H9 (cell line): Measurements from ENCODE around the gene STK10. TPM values are rescaled to one million over a fixed set of nuclear protein-coding genes. Genes with fewer than 3 reads are reported as not detected.

Experiments
- DNase-seq: peaks from one replicate; pipeline ENCODE4 v3.0.0-alpha.2; 2017
- H2AFZ ChIP-seq: one replicate; pipeline ENCODE4 v1.6.1; 2013; ENCODE audit warnings: mild to moderate bottlenecking, low read length, control low read depth, moderate library complexity
- H2AK5ac ChIP-seq: 2 replicates; pipeline ENCODE4 v1.6.1; 2013; ENCODE audit warnings: low read length, control low read depth, mixed read lengths; ENCODE audit not compliant: insufficient read length
- H2BK120ac ChIP-seq: one replicate; pipeline ENCODE4 v1.6.1; 2013; ENCODE audit warnings: low read depth, mild to moderate bottlenecking, low read length, control low read depth, inconsistent platforms; ENCODE audit not compliant: poor library complexity, severe bottlenecking
- H2BK12ac ChIP-seq: 2 replicates; pipeline ENCODE4 v1.6.1; 2013; ENCODE audit warnings: low read length, control low read depth, mixed read lengths, low read depth; ENCODE audit not compliant: insufficient read length
- H2BK15ac ChIP-seq: 2 replicates; pipeline ENCODE4 v1.6.1; 2013; ENCODE audit warnings: low read depth, low read length, control low read depth
- H2BK20ac ChIP-seq: one replicate; pipeline ENCODE4 v1.6.1; 2013; ENCODE audit warnings: low read depth, mild to moderate bottlenecking, low read length, control low read depth, inconsistent platforms; ENCODE audit not compliant: poor library complexity, severe bottlenecking
- H2BK5ac ChIP-seq: 2 replicates; pipeline ENCODE4 v1.6.1; 2013; ENCODE audit warnings: low read length, control low read depth, mixed read lengths; ENCODE audit not compliant: insufficient read length
- H3K14ac ChIP-seq: 2 replicates; pipeline ENCODE4 v1.6.1; 2013; ENCODE audit warnings: low read length, control low read depth; ENCODE audit not compliant: insufficient read depth
- H3K18ac ChIP-seq: 2 replicates; pipeline ENCODE4 v1.6.1; 2013; ENCODE audit warnings: low read depth, mild to moderate bottlenecking, mixed read lengths, low read length, control low read depth; ENCODE audit not compliant: insufficient read length
- H3K23ac ChIP-seq: 2 replicates; pipeline ENCODE4 v1.6.1; 2013; ENCODE audit warnings: low read length, control low read depth, mixed read lengths, low read depth; ENCODE audit not compliant: insufficient read length
- H3K23me2 ChIP-seq: 2 replicates; pipeline ENCODE4 v1.6.1; 2013; ENCODE audit warnings: low read depth, mild to moderate bottlenecking, mixed read lengths, low read length, control low read depth; ENCODE audit not compliant: insufficient read length, poor library complexity, severe bottlenecking
- H3K27ac ChIP-seq: 2 replicates; pipeline ENCODE4 v1.5.1; 2013; ENCODE audit warnings: low read length, control low read depth, mixed read lengths, low read depth; ENCODE audit not compliant: insufficient read length
- H3K27me3 ChIP-seq: 2 replicates; pipeline ENCODE4 v1.6.1; 2013; ENCODE audit warnings: low read length, control low read depth, inconsistent platforms; ENCODE audit not compliant: insufficient read depth
- H3K4ac ChIP-seq: 2 replicates; pipeline ENCODE4 v1.6.1; 2013; ENCODE audit warnings: low read depth, mild to moderate bottlenecking, control low read depth, inconsistent platforms, low read length, moderate library complexity
- H3K4me1 ChIP-seq: 2 replicates; pipeline ENCODE4 v1.6.1; 2013; ENCODE audit warnings: low read length, control low read depth, inconsistent platforms; ENCODE audit not compliant: insufficient read depth
- H3K4me2 ChIP-seq: 2 replicates; pipeline ENCODE4 v1.6.1; 2013; ENCODE audit warnings: low read length, control low read depth, mixed read lengths; ENCODE audit not compliant: insufficient read length, insufficient read depth
- H3K56ac ChIP-seq: 2 replicates; pipeline ENCODE4 v1.6.1; 2013; ENCODE audit warnings: low read depth, mild to moderate bottlenecking, mixed read lengths, low read length, control low read depth; ENCODE audit not compliant: insufficient read length
- H3K79me1 ChIP-seq: 2 replicates; pipeline ENCODE4 v1.6.1; 2013; ENCODE audit warnings: low read depth, mild to moderate bottlenecking, moderate library complexity, low read length, control low read depth, inconsistent platforms; ENCODE audit not compliant: insufficient read depth, poor library complexity, severe bottlenecking
- H3K79me2 ChIP-seq: 2 replicates; pipeline ENCODE4 v1.6.1; 2013; ENCODE audit warnings: low read length, control low read depth, inconsistent platforms; ENCODE audit not compliant: insufficient read depth
- H3K9ac ChIP-seq: 2 replicates; pipeline ENCODE4 v1.6.1; 2013; ENCODE audit warnings: low read length, control low read depth, mixed read lengths; ENCODE audit not compliant: insufficient read length; ENCODE audit errors: extremely low read depth
- H3K9me3 ChIP-seq: one replicate; pipeline ENCODE4 v1.6.1; 2013; ENCODE audit warnings: low read depth, low read length, inconsistent platforms; ENCODE audit not compliant: control insufficient read depth
- H3T11ph ChIP-seq: one replicate; pipeline ENCODE4 v1.6.1; 2013; ENCODE audit warnings: mild to moderate bottlenecking, low read length, control low read depth, inconsistent platforms
- H4K20me1 ChIP-seq: one replicate; pipeline ENCODE4 v1.6.1; 2013; ENCODE audit not compliant: control insufficient read depth, insufficient read length, insufficient read depth
- H4K5ac ChIP-seq: 2 replicates; pipeline ENCODE4 v1.6.1; 2013; ENCODE audit warnings: low read depth, mild to moderate bottlenecking, mixed read lengths, low read length, control low read depth; ENCODE audit not compliant: insufficient read length
- H4K8ac ChIP-seq: replicated peaks from 2 replicates; pipeline ENCODE4 v1.6.1; 2013; ENCODE audit warnings: low read length, control low read depth, mixed read lengths, low read depth; ENCODE audit not compliant: insufficient read length
- H4K91ac ChIP-seq: 2 replicates; pipeline ENCODE4 v1.6.1; 2013; ENCODE audit warnings: low read depth, mild to moderate bottlenecking, moderate library complexity, mixed read lengths, low read length, control low read depth; ENCODE audit not compliant: insufficient read length
- H3K27ac Mint-ChIP-seq, 3 experiments: 2 replicates in 2 of 3; 3 replicates in 1 of 3; pipeline ENCODE4 v1.8.0; 2020 to 2021; ENCODE audit warnings: mixed read lengths in 3 of 3, mild to moderate bottlenecking in 1 of 3, moderate library complexity in 1 of 3
- H3K27me3 Mint-ChIP-seq: 2 replicates; pipeline ENCODE4 v1.8.0; 2021; ENCODE audit warnings: low read depth, mild to moderate bottlenecking, moderate library complexity, mixed read lengths
- H3K36me3 Mint-ChIP-seq, 3 experiments: 2 replicates in 2 of 3; 3 replicates in 1 of 3; pipeline ENCODE4 v1.8.0; 2020 to 2021; ENCODE audit warnings: low read depth in 3 of 3, mixed read lengths in 3 of 3; ENCODE audit not compliant: insufficient read depth in 1 of 3
- H3K4me1 Mint-ChIP-seq, 2 experiments: 2 replicates each; pipeline ENCODE4 v1.8.0; 2020; ENCODE audit warnings: mixed read lengths in 2 of 2
- H3K4me3 Mint-ChIP-seq, 2 experiments: 2 replicates in 1 of 2; 3 replicates in 1 of 2; pipeline ENCODE4 v1.8.0; 2020 to 2021; ENCODE audit warnings: mild to moderate bottlenecking in 2 of 2, mixed read lengths in 2 of 2, moderate library complexity in 1 of 2
- H3K9me3 Mint-ChIP-seq, 2 experiments: 2 replicates in 1 of 2; 3 replicates in 1 of 2; pipeline ENCODE4 v1.8.0; 2020; ENCODE audit warnings: mild to moderate bottlenecking in 2 of 2, mixed read lengths in 2 of 2, moderate library complexity in 1 of 2
- WGBS: extraction: QIAGEN DNeasy Blood & Tissue Kit; methylation state at CpG from one replicate; pipeline ENCODE4 v1.1.7; 2013; ENCODE audit warnings: missing lambda C conversion rate, low lambda C conversion rate, mixed read lengths; ENCODE audit not compliant: insufficient read length; ENCODE audit errors: extremely low coverage; 5-methylcytosine and 5-hydroxymethylcytosine counted together
- total RNA-seq: library from RNA; stranded (reverse); gene quantifications from 2 replicates; pipeline ENCODE4 v1.2.1, GENCODE V29; 2021
- TF ChIP-seq, protein P1 (sequence below): fragments of 200-600 bp; sonication (generic); conservative IDR thresholded peaks from 3 replicates; pipeline ENCODE4 v1.8.0; 2021; ENCODE audit warnings: antibody characterized with exemption, mild to moderate bottlenecking

STK10 gene
- total RNA-seq, 1 experiment from 2014 or later, result 14.6 TPM

DNA sequence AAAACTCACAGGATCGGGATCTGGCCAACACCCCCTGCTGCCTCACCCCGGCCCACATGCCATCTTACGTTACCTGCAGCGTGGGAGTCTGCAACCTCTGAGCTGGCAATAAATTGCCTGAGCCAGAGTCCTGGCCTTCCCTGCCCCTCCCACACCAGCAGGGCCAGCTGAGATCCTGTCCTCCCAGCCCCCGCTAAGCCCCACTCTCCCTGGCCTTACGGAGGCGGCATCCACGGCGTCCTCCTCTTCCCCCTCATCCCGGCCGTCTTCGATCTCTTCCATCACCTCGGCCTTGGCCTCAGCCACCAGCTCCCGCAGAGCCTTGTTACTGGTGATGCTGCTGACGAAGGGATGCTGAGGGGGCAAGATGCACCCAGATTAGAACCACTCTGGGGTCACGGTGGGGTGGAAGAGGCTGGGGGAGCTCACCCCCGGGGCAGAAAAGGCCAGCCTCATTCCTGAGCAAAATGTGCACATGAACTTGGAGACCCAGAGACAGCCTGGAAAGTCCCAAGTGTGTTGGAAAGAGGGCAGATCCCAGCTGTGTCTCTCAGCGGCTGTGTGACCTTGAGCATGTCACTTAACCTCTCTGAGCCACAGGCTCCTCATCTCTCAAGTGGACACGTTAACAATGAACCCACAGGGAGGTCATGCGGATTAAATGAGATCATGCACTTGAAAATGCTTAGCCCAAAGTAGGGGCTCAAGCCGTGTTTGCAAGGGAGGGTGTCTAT lies 91.7 kb downstream of the STK10 start:
- H3T11ph ChIP-seq, result no peak overlapping the region
- peaks cover 3% of the 10 kb centered on the region for H4K20me1 ChIP-seq
- TF ChIP-seq, protein P1, sequence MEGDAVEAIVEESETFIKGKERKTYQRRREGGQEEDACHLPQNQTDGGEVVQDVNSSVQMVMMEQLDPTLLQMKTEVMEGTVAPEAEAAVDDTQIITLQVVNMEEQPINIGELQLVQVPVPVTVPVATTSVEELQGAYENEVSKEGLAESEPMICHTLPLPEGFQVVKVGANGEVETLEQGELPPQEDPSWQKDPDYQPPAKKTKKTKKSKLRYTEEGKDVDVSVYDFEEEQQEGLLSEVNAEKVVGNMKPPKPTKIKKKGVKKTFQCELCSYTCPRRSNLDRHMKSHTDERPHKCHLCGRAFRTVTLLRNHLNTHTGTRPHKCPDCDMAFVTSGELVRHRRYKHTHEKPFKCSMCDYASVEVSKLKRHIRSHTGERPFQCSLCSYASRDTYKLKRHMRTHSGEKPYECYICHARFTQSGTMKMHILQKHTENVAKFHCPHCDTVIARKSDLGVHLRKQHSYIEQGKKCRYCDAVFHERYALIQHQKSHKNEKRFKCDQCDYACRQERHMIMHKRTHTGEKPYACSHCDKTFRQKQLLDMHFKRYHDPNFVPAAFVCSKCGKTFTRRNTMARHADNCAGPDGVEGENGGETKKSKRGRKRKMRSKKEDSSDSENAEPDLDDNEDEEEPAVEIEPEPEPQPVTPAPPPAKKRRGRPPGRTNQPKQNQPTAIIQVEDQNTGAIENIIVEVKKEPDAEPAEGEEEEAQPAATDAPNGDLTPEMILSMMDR, result no peak
- no peak overlapping the region for H2BK12ac ChIP-seq
- H3K4me1 ChIP-seq, result no peaks in the 10 kb centered on the region
- H3K4me3 Mint-ChIP-seq, result no peak overlapping the region
- no peak overlapping the region for H3K27ac ChIP-seq
- H3K9me3 ChIP-seq, result no peaks in the 10 kb centered on the region
- H3K79me2 ChIP-seq, result no peaks in the 10 kb centered on the region
- H3K23ac ChIP-seq, result no peak overlapping the region
- no peak overlapping the region for H4K5ac ChIP-seq
- no peak overlapping the region for H3K18ac ChIP-seq
- no peak overlapping the region for H3K56ac ChIP-seq
- no CpG with 5 or more reads among the region's 21 CpGs for WGBS
- no peaks in the 10 kb centered on the region for H3K9me3 Mint-ChIP-seq
- no peaks in the 10 kb centered on the region for H3K79me1 ChIP-seq
- no peak overlapping the region for H2BK5ac ChIP-seq
- peak overlapping the region in 1 of 3 experiments; percentile 34; a peak in 1 of 7 replicates for H3K27ac Mint-ChIP-seq
- no peak overlapping the region for H2AK5ac ChIP-seq
- no peak overlapping the region for H2BK20ac ChIP-seq
- no peak overlapping the region for H4K91ac ChIP-seq
- no peak overlapping the region for H4K8ac ChIP-seq
- H3K4me2 ChIP-seq, result no peak overlapping the region
- no peak overlapping the region for H2AFZ ChIP-seq
- H3K4ac ChIP-seq, result no peak overlapping the region
- no peak overlapping the region for H2BK120ac ChIP-seq
- peaks cover 12 to 14% of the 10 kb centered on the region in 2 experiments for H3K4me1 Mint-ChIP-seq
- H3K14ac ChIP-seq, result no peak overlapping the region
- no peak overlapping the region for H3K9ac ChIP-seq
- H3K27me3 Mint-ChIP-seq, result no peaks in the 10 kb centered on the region
- H3K23me2 ChIP-seq, result no peaks in the 10 kb centered on the region
- H2BK15ac ChIP-seq, result no peak overlapping the region
- H3K36me3 Mint-ChIP-seq, result peaks cover 0 to 3% (median under 1%) of the 10 kb centered on the region in 3 experiments; a peak in 4 of 7 replicates
- no peak for DNase-seq
- H3K27me3 ChIP-seq, result no peaks in the 10 kb centered on the region
